ENCODE results near the gene PLD4.

DNA sequence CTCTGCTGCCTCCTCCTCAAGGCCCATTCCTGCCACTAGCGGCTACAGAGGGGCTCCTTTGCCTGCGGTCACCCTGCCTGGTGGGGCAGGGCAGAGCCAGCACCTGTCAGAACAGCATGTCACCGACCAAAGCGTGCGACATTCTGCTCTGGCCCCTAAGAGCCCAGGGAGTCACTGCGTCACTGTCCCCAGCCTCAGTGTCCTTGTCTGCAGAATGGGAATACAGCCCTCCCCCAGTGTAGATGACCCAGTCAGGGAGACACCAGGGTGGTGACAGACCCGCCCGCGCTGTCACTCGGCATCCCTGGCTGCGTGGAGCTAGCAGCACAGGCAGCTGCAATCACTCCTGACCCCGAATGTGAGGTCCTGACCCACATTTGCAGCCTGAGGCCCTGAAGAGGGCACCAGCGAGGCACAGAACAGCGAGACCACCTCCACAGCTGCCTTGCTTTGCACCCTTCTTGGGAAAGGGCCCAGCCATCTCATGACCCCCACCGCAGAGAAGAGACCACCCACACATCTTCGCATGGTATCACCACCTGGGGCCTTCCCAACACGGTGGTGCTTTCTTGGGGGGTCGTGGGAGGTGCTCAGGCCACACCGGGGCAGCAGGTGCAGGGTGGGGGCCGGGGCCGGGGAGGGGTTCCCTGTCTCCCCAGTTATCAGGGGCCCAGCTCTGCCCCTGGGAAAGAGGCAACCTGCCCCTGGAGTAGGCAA lies 51.0 kb downstream of the PLD4 start:
- TF ChIP-seq CTCF (IDR thresholded peaks at IDR 0.05; ENCODE audit: poor library complexity) (no peak), EZH2 (IDR thresholded peaks at IDR 0.05; ENCODE audit: borderline replicate concordance) (no peak)
